ENCODE results near the gene EEF1AKMT3. TPM values are rescaled to one million over a fixed set of nuclear protein-coding genes. Genes with fewer than 3 reads are reported as not detected.

EEF1AKMT3 gene
- total RNA-seq, 1 donor from 2014 or later = 2.1 TPM

DNA sequence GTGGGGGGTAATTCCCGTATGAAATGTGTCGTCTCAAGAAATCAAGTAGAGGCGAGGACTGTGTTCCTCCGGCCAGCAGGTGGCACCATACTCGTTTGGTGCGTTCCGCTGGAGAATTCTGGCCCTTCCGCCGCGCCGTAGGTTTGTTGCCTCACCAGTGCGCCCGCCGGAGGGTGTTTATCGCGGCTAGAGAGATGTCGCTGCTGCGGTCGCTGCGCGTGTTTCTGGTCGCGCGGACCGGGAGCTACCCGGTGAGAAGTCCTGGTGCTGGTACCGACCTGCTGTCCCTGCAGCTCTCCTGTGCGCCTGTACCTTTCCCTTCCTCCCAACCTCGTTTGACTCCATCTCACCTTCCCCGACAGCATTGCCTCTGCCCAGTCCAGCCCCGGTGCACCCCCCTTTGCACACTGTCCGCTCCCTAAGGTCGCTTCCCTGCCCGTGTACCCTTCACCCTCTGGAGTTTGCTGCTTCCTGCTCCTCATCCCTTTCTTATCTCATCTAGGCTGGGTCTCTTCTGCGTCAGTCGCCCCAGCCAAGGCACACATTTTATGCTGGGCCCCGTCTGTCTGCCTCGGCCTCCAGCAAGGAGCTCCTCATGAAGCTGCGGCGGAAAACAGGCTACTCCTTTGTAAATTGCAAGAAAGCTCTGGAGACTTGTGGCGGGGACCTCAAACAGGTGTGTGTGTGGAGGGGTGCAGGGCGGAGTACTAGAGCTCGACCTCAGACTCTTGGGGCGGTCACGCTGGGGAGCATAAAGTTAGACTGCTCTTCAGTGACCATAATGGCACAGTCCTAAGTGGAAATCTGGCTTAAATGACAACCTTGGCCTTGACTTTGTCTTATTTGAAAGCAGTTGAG is 10.4 kb downstream of the EEF1AKMT3 start, which contains the start of gene TSFM:
Gene TSFM, plus strand, starts transcription at position 180 of the 858 bp plus-strand sequence. Its CDS starts 15 bp downstream, at position 195.
- Histone ChIP-seq H3K4me3 (peak within 1 kb of the TSS; percentile 77 to 97), H3K27ac (peak within 1 kb of the TSS; percentile 48 to 70), H3K27me3 (no peaks in the 10 kb centered on the region), H3K4me1 (peaks cover 7 to 14% of the 10 kb centered on the region in 2 donors), H3K36me3 (peaks cover 20 to 24% of the 10 kb centered on the region in 2 donors), H3K9me3 (no peaks in the 10 kb centered on the region)
- TF ChIP-seq, protein P1, sequence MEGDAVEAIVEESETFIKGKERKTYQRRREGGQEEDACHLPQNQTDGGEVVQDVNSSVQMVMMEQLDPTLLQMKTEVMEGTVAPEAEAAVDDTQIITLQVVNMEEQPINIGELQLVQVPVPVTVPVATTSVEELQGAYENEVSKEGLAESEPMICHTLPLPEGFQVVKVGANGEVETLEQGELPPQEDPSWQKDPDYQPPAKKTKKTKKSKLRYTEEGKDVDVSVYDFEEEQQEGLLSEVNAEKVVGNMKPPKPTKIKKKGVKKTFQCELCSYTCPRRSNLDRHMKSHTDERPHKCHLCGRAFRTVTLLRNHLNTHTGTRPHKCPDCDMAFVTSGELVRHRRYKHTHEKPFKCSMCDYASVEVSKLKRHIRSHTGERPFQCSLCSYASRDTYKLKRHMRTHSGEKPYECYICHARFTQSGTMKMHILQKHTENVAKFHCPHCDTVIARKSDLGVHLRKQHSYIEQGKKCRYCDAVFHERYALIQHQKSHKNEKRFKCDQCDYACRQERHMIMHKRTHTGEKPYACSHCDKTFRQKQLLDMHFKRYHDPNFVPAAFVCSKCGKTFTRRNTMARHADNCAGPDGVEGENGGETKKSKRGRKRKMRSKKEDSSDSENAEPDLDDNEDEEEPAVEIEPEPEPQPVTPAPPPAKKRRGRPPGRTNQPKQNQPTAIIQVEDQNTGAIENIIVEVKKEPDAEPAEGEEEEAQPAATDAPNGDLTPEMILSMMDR (IDR thresholded peaks at IDR 0.05) = peak; percentile 89 to 93 (median 91)
- intact Hi-C loops (cut with DNase I) = loop anchor here (1.0 kb wide), 1 partner anchor 122 kb away; no protein-coding TSS in a partner anchor
- peak; percentile 75 to 97 for DNase-seq (ENCODE audit: low spot score in 2 of 2)

DNA sequence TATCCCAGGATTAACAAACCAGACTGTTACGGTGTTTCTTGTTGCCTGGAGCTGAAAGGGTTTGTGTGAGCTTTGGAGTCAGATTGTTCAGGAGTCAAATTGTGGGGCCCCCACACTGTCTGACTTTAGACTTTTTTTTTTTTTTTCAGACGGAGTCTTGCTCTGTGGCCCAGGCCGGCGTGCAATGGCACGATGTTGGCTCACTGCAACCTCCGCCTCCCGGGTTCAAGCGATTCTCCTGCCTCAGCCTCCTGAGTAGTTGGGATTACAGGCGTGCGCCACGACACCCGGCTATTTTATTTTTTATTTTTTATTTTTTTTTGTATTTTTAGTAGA is 11.0 kb downstream of the EEF1AKMT3 start:
- TF ChIP-seq, protein P1 (IDR thresholded peaks at IDR 0.05) = no peak
- no peaks in the 10 kb centered on the region for H3K27me3 ChIP-seq
- DNase-seq (ENCODE audit: low spot score in 2 of 2) = no peak
- peak overlapping the region; percentile 77 to 97 for H3K4me3 ChIP-seq
- H3K27ac ChIP-seq = no peak overlapping the region
- no peaks in the 10 kb centered on the region for H3K9me3 ChIP-seq
- peaks cover 26 to 28% of the 10 kb centered on the region in 2 donors for H3K36me3 ChIP-seq
- intact Hi-C loops (cut with DNase I) = no loop called here
- H3K4me1 ChIP-seq = peaks cover 7 to 14% of the 10 kb centered on the region in 2 donors

DNA sequence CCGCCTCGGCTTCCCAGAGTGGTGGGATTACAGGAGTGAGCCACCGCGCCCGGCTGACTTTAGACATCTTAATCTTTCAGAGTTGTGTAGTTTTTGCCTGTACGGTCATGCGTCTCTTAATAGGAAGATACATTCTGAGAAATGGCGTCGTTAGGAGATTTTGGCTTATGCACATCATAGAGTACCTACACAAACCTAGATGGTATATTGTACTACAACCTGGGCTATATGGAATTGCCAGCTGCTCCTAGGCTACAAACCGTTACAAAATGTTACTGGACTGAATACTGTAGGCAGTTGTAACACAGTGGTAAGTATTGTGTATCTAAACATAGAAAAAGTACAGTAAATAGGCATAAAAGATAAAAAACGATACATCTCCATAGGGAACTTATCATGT is 11.4 kb downstream of the EEF1AKMT3 start:
- Histone ChIP-seq H3K4me3 (peak overlapping the region in 1 of 2 donors; percentile 97), H3K4me1 (peaks cover 7 to 14% of the 10 kb centered on the region in 2 donors), H3K27me3 (no peaks in the 10 kb centered on the region), H3K36me3 (peaks cover 29 to 33% of the 10 kb centered on the region in 2 donors), H3K27ac (no peak overlapping the region), H3K9me3 (no peaks in the 10 kb centered on the region)
- no peak for DNase-seq (ENCODE audit: low spot score in 2 of 2)
- intact Hi-C loops (cut with DNase I) = no loop called here
- TF ChIP-seq, protein P1 (IDR thresholded peaks at IDR 0.05) = no peak

DNA sequence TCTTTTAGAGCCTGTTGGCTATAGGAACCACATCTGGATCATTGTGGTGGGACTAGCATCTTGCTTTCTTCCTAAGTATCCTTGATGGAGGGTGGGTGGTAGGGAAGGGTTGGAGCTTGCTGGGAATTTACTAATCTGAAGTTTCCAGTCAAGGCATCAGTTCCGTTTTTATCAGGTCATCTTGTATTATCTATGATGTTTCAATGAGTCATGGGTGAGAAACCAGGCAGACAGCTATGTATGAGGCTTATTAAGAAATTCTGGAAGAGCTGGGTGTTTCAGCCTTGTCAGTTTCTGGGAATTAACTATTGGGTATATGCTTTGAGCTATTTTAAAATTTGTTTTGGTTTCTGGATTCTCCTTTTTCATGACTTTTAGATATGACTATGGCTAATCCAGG is 21.5 kb downstream of the EEF1AKMT3 start:
- intact Hi-C loops (cut with DNase I) = no loop called here
- TF ChIP-seq, protein P1 (IDR thresholded peaks at IDR 0.05) = no peak
- DNase-seq (ENCODE audit: low spot score in 2 of 2) = no peak
- Histone ChIP-seq H3K27ac (no peak overlapping the region), H3K36me3 (peaks cover 55 to 73% of the 10 kb centered on the region in 2 donors), H3K9me3 (no peaks in the 10 kb centered on the region), H3K4me1 (no peaks in the 10 kb centered on the region), H3K4me3 (no peak overlapping the region), H3K27me3 (no peaks in the 10 kb centered on the region)

DNA sequence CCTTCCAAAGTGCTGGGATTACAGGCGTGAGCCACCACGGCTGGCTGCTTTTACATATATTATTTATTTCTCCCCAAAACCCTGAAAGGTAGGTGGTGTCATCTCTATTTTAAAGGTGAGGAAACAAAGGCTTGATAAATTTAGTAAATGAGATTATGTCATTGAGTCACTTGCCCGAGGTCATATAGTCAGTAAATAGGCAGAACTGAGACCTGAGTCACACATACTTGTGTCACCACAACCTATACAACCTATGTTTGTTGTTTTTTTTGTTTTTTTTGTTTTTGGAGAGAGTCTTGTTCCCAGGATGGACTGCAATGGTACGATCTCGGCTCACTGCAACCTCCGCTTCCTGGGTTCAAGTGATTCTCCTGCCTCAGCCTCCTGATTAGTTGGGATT is 22.9 kb downstream of the EEF1AKMT3 start:
- Histone ChIP-seq H3K9me3 (no peaks in the 10 kb centered on the region), H3K27ac (no peak overlapping the region), H3K36me3 (peaks cover 68 to 73% of the 10 kb centered on the region in 2 donors), H3K4me1 (no peaks in the 10 kb centered on the region), H3K27me3 (no peaks in the 10 kb centered on the region), H3K4me3 (no peak overlapping the region)
- intact Hi-C loops (cut with DNase I) = no loop called here
- TF ChIP-seq, protein P1 (IDR thresholded peaks at IDR 0.05) = no peak
- DNase-seq (ENCODE audit: low spot score in 2 of 2) = peak in 1 of 2 donors; percentile 16

Data from ascending aorta (tissue), 2 donors.